HepG2 (cell line): Measurements from ENCODE around the gene CCNDBP1. TPM values are rescaled to one million over a fixed set of nuclear protein-coding genes. Genes with fewer than 3 reads are reported as not detected.

ENCODE experiments used
- ATAC-seq: fragments of 200-7000 bp; cut with Tn5 transposase; 3 replicates; pipeline ENCODE4 v1.9.1; 2020; ENCODE audit warnings: mild to moderate bottlenecking, moderate library complexity
- BruUV-seq: library from RNA; stranded (reverse); fragments of 400-500 nt; replicated peaks from 2 replicates; lab custom pipeline; 2021; lab: Mats Ljungman, UMichigan
- CTCF ChIA-PET: fragments of 300-600 bp; formaldehyde crosslinking; extraction: SDS; loops from one replicate; lab custom pipeline; 2021; ENCODE audit warnings: low total read pairs, inconsistent platforms, low intra/inter-chr PET ratio; lab: Yijun Ruan, JAX
- POLR2A ChIA-PET: fragments of 350-600 bp; sonication (Branson Sonifier 250); formaldehyde crosslinking; loops from one replicate; lab custom pipeline; 2020; ENCODE audit warnings: antibody characterized with exemption, inconsistent platforms; lab: Yijun Ruan, JAX
- DNase-seq: peaks from one replicate; pipeline ENCODE4 v3.0.0-alpha.2; 2015; ENCODE audit warnings: low spot score
- FAIRE-seq: peaks from 3 replicates; lab custom pipeline; 2011; peaks lifted over from hg19 to GRCh38; lab: Jason Lieb, UNC
- H2AFZ ChIP-seq: one replicate; pipeline ENCODE4 v1.6.1; 2011; ENCODE audit warnings: low read length, inconsistent platforms
- H3K27ac ChIP-seq: fragments of 300-600 bp; 3 replicates; pipeline ENCODE4 v1.8.0; 2011; ENCODE audit warnings: mixed run types, mild to moderate bottlenecking, mixed read lengths, low read length, inconsistent platforms; ENCODE audit not compliant: insufficient read depth; ENCODE audit errors: extremely low read length
- H3K27me3 ChIP-seq, 2 experiments: fragments of 200-600 bp in 1 of 2; 2 replicates in 1 of 2; 3 replicates in 1 of 2; pipeline versions ENCODE4 v1.6.0 to v1.8.0; 2011; ENCODE audit warnings: low read length in 2 of 2, mild to moderate bottlenecking in 2 of 2, moderate library complexity in 2 of 2, inconsistent platforms in 1 of 2; ENCODE audit not compliant: insufficient read depth in 2 of 2, control insufficient read depth in 1 of 2
- H3K36me3 ChIP-seq, 2 experiments: fragments of 200-600 bp in 1 of 2; replicated peaks in 1 of 2; 2 replicates in 1 of 2; 3 replicates in 1 of 2; pipeline versions ENCODE4 v1.5.1 to v1.8.0; 2011; ENCODE audit warnings: low read length in 2 of 2, inconsistent platforms in 1 of 2; ENCODE audit not compliant: insufficient read depth in 2 of 2, control insufficient read depth in 1 of 2
- H3K4me1 ChIP-seq: 2 replicates; pipeline ENCODE4 v1.5.1; 2012; ENCODE audit warnings: low read length, inconsistent platforms; ENCODE audit not compliant: insufficient read depth
- H3K4me2 ChIP-seq: 2 replicates; pipeline ENCODE4 v1.6.0; 2011; ENCODE audit warnings: low read depth, low read length, inconsistent platforms
- H3K4me3 ChIP-seq, 3 experiments: fragments of 200-600 bp in 1 of 3; sonication (generic), shearing (Covaris generic) in 1 of 3; replicated peaks in 1 of 3; 2 replicates each; pipeline ENCODE4 v1.5.1; 2011 to 2016; ENCODE audit warnings: low read length in 3 of 3, inconsistent platforms in 2 of 3, low read depth in 2 of 3, mild to moderate bottlenecking in 2 of 3, control low read depth in 1 of 3, mixed read lengths in 1 of 3; ENCODE audit not compliant: insufficient read depth in 1 of 3
- H3K79me2 ChIP-seq: one replicate; pipeline ENCODE4 v1.6.1; 2011; ENCODE audit warnings: low read length, inconsistent platforms; ENCODE audit not compliant: insufficient read depth
- H3K9ac ChIP-seq: 2 replicates; pipeline ENCODE4 v1.6.0; 2011; ENCODE audit warnings: mild to moderate bottlenecking, low read depth, low read length, inconsistent platforms; ENCODE audit not compliant: insufficient read depth
- H3K9me3 ChIP-seq: 2 replicates; pipeline ENCODE4 v1.5.1; 2012; ENCODE audit warnings: mild to moderate bottlenecking, low read length
- H4K20me1 ChIP-seq: 2 replicates; pipeline ENCODE4 v1.6.0; 2011; ENCODE audit warnings: inconsistent platforms, mild to moderate bottlenecking, low read length, moderate library complexity; ENCODE audit not compliant: insufficient read depth
- ARID4A ChIP-seq: sonication (generic); formaldehyde crosslinking; IDR thresholded peaks from 2 replicates; pipeline ENCODE4 v1.5.0; 2020; ENCODE audit warnings: mild to moderate bottlenecking, missing genetic modification reagents, borderline replicate concordance
- FOXJ3 ChIP-seq: sonication (generic); formaldehyde crosslinking; IDR thresholded peaks from 2 replicates; pipeline ENCODE4 v1.4.0; 2020; ENCODE audit warnings: missing genetic modification reagents, mild to moderate bottlenecking, borderline replicate concordance
- POLR2AphosphoS5 ChIP-seq: IDR thresholded peaks from 2 replicates; pipeline ENCODE4 v1.6.1; 2012; ENCODE audit warnings: low read depth, low read length
- SNAPC2 ChIP-seq: sonication (generic); formaldehyde crosslinking; IDR thresholded peaks from 2 replicates; pipeline ENCODE4 v1.8.1; 2022; ENCODE audit warnings: mild to moderate bottlenecking, missing genetic modification reagents
- SPEN ChIP-seq: sonication (generic); formaldehyde crosslinking; IDR thresholded peaks from 2 replicates; pipeline ENCODE4 v1.5.1; 2020; ENCODE audit warnings: low read depth, mild to moderate bottlenecking, missing genetic modification reagents
- ZBTB21 ChIP-seq: sonication (generic); formaldehyde crosslinking; IDR thresholded peaks from 2 replicates; pipeline ENCODE4 v1.4.0; 2020; ENCODE audit warnings: missing genetic modification reagents
- ZKSCAN8 ChIP-seq: IDR thresholded peaks from 2 replicates; pipeline ENCODE4 v1.6.1; 2016; ENCODE audit warnings: borderline replicate concordance, missing genetic modification reagents, missing compliant biosample characterization
- WGBS: methylation state at CpG from one replicate; pipeline ENCODE4 v1.1.6; 2017; ENCODE audit warnings: low lambda C conversion rate; 5-methylcytosine and 5-hydroxymethylcytosine counted together
- in situ Hi-C: cut with HindIII; loops from 2 replicates; pipeline ENCODE4 v1.10.0; 2017; ENCODE audit warnings: low pct_unique_long_range_greater_than_20kb; ENCODE audit not compliant: extremely low pct_ligation_motif_present
- intact Hi-C: fragments of 100-400 bp; cut with micrococcal nuclease; formaldehyde crosslinking; loops from one replicate; pipeline ENCODE4 v1.10.0; 2022; ENCODE audit not compliant: unreplicated experiment
- polyA plus RNA-seq, 8 experiments: library from polyadenylated mRNA; depleted of rRNA in 3 of 8; stranded (reverse) in 7 of 8; unstranded in 1 of 8; fragments of >200 nt; fragmentation: Illumina TruSeq in 4 of 8; extraction: Trizol in 4 of 8; gene quantifications; 2 replicates each; pipeline versions ENCODE4 v1.2.1 to v1.2.3, GENCODE V29; 2011 to 2016; ENCODE audit warnings: low read depth in 4 of 8, missing spikeins in 1 of 8, mixed read lengths in 1 of 8; ENCODE audit not compliant: insufficient read depth in 1 of 8
- total RNA-seq, 5 experiments: library from RNA; depleted of rRNA; stranded (reverse); fragments of >200 nt; fragmentation: Illumina TruSeq; extraction: Trizol; gene quantifications; 2 replicates each; pipeline ENCODE4 v1.2.3, GENCODE V29; 2016; ENCODE audit warnings: low read depth in 1 of 5

The CCNDBP1 gene
- total and polyA plus RNA-seq, 2 of the 13 experiments (the other 11 are each of a cell fraction or from before 2014, with no cell fraction given): 24.8 to 42.3 TPM

GRCh38 chr15:43185157-43186002 lies at the start of gene CCNDBP1 (continued):
- TF ChIP-seq FOXJ3 (CRISPR knock-in tag): 0 out of 2 replicates have a peak, but pooled peaks have one; percentile 65
- peak; percentile 97 for TF ChIP-seq ARID4A (CRISPR knock-in tag)
- TF ChIP-seq ZKSCAN8 (CRISPR knock-in tag): no peak

- no TSS peak for BruUV-seq
- Histone ChIP-seq H3K4me3 (no peak overlapping the region), H3K27me3 (no peaks in the 10 kb centered on the region; a peak in 1 of 5 replicates), H3K4me1 (no peaks in the 10 kb centered on the region), H3K4me2 (no peak overlapping the region), H3K36me3 (peaks cover 2 to 51% of the 10 kb centered on the region in 2 experiments; a peak in 3 of 5 replicates), H4K20me1 (no peaks in the 10 kb centered on the region), H3K27ac (no peak overlapping the region), H2AFZ (no peak overlapping the region), H3K9me3 (no peaks in the 10 kb centered on the region), H3K79me2 (no peaks in the 10 kb centered on the region), H3K9ac (no peak overlapping the region)
- ChIA-PET CTCF (no interaction called here), POLR2A (no interaction called here)
- TF ChIP-seq SPEN (CRISPR knock-in tag): no peak
- TF ChIP-seq POLR2AphosphoS5: 0 out of 2 replicates have a peak, but pooled peaks have one; percentile 4
- TF ChIP-seq SNAPC2 (CRISPR knock-in tag): no peak
- TF ChIP-seq ZBTB21: no peak
- ATAC-seq (no peak), FAIRE-seq (no peak), DNase-seq (no peak)
- 92% methylated on average over 4 of the region's 4 CpGs for WGBS
- in situ Hi-C loops: no loop called here
- intact Hi-C loops: no loop called here
Measured at GRCh38 chr15:43143203-43143941, 41.8 kb upstream of the CCNDBP1 start.
